GM18867 (cell line): ENCODE measurements around the gene ATP5F1D.

Source experiments
- ATAC-seq: cut with Tn5 transposase; IDR thresholded peaks from one replicate; pipeline ENCODE4 v1.9.1; 2021; ENCODE audit warnings: mild to moderate bottlenecking, moderate library complexity; ENCODE audit not compliant: unreplicated experiment

ATP5F1D gene

DNA sequence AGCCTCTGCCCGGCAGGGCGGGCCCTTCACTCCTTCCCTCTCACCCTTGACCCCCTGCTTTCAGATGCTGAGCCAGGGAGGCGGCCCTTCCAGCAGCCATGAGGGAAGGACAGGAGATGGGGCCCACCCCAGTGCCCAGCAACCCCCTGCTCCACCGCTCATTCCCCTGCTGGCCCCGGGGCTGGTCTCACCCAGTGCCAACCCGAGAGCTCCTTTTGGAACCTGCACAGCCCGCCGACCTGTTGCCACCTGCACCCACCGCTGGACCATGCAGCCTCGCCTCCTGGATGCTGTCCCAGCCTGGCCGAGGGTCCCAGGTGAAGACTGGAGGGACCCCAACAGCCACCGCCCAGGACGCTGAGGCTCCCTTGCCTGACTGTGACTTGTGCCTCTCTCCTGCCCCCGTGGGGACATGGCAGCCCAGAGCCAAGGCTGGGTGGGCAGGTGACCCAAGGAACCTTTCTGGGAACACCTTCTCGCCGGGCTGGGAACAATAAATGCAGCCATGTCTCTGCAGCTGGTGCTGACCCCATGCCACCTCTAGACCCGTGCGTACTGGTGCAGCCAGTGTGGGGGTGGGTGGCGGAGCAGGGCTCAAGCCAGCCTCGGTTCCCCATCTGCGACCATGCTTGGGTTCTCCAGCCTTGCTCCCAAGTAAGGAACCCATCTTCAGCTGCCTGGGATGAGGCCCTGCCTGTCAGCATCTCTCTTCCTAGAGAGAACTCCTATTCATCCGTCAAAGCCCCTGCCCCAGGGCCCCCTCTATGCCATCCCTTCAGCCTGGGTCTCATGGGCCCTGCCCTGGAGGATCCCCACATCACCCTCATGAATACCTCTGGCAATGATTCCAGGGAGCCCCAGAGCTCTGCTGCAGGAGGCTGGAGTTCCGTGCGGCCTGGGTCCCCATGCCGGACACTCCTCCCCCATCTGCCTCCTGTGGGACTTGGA is 37.4 kb downstream of the ATP5F1D start:
- no peak for ATAC-seq

DNA sequence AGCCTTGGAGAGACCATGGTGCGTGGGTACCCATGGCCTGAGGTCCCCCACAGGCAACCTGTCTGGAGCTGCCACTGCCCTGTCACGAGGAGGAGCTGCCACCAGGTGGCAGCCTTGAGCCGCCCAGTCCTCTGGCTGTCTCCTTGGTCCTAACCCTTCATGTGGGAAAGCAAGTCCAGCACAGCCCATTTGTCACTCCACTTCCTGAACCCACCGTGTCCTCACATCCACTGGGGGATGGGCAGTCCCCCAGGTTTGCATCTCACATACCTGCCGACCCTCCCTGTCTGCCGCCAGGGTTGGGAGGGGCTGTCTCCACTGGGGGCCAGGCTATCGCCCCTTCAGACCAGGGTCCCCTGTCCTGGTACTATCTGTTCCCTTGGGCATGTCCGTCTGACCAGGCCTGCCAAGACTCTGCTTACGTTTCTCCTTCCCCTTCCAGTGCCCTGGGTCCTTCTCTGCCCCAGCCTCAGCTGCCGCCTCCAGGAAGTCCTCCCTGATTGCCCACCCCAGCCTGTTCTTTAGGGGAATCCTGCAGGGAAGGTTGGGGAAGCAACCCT is 38.3 kb downstream of the ATP5F1D start:
- no peak for ATAC-seq

DNA sequence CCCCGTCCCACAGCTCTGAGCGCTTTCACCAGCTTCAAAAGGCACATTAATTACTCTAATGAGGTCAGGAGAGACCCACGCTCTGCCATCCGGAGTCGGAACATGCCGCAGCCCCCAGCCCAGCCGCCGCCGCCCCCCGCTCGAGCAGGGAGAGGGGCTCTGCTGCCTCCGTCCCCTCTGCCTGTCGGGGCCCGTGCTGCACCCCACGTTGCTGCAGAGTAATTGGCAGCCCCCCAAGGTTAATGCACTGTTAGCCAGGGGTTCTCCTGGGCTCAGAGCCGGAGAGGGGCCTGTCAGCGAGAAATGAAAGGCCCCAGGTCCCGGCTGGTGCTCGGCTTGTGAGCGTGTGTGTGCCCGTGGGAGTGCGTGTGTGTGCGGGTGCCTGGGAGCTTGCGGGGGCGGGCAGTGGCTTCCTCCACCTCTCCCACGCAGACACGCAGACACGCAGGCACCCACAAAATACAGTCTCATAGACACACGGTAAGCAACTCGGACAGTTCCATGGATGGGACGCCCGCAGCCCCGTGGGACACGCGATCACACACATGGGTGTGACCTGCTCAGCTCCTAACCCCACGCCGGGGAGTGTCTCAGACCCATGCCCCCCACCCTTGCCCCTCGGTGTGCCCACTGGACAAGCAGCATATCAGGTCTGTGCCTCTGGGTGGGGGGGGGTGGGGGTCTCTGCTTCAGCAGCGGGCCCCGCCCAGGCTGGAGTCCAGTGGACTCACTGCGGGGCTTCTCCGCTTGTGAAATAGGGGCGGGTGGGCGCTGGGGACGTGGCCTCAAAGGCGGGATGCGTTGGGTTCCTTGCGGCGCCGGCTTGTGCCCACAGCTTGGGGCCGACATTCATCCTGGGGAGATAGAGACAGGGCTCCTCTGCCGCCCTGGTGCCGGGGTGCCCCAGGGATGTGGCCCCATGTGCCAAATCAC is 39.4 kb downstream of the ATP5F1D start:
- ATAC-seq = no peak

DNA sequence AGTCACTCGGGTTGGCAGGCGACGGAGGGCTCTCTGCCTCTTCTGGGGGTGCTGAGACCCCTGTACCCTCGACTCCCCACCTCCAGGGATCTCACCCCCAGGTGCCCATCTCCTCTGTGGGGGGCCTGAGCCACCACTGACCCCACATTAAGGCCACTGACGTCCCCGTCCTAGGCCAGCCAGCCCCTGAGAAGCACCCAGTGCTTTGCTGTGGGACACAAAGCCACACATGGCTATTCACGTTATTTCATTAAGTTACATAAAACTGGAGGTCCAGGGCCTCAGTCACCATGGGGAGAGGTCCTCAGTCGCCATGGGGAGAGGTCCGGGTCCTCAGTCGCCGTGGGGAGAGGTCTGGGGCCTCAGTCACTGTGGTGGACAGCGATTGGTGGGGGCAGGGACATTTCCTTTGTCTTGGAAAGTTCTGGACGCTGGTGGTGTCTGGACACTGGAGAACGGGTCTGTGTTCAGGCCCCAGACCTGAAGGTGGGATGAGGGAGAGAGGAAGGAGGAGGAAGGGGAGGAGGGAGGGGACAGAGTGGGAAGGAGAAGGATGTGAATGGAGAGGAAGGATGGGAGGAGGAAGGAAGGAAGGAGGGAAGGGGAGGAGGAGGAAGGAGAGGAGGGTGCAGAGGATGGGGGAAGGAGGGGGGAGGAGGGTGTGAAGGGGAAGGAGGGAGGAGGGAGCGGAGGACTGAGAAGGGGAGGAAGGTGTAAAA is 40.2 kb downstream of the ATP5F1D start:
- ATAC-seq = no peak

DNA sequence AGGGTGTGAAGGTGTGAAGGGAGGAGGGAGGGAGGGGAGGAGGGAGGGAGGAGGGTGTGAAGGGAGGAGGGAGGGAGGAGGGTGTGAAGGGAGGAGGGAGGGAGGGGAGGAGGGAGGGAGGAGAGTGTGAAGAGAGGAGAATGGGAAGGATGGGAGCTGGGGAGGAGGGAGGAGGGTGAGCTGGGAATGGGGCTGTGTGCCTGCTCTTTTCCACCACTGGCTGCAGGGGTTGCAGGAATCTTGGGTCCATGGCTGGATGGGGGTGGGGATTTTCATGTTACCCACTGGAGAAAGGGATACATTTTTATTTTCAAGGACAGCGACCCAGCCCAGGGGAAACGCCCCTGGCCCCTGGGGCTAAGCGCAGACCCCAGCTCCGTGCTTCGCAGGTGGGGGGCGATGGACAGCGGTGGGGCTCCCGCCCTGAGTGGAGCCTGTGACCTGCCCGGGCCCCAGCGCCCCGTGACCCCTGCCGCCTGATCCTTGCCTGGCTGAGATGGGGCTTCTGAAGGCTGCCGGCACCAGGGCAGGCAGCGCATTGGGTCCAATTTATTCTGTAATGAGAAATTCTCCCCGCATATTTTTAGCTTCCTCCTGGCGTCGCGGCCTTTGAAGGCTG is 41.1 kb downstream of the ATP5F1D start:
- no peak for ATAC-seq

DNA sequence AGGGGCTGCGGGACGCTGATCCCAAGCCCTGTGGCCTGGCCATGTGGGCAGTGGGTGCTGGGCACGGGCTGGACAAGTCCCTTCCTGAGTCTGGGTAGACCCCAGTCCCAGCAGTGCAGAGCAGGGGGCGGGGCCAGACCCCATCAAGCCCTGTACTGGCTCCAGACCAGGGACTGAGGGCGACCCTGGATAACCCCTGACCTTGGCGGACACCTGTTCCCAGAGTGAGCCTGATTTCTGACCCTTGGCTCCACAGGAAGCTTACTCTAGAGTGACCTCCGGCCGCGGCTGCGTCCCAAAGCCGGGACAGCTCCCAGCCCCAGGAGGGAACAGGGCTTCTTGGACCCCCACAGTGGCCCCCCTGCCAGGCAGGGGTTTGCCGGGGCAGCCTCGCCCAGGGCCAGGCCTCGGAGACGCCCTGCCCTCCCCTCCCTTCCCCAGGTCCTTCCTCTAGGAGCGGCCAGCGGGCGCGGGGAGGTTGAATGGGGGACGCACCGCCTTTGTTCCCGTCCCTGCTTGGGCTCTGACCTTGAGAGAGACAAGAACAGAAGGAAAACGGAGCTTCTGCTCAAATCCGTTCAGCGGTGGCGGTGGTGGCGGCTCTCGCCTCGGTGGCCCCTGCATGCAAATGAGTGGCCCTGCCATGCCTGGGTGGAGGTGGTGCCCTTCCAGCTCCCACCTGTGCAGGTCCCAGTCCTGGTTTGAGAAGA is 41.8 kb downstream of the ATP5F1D start:
- no peak for ATAC-seq

DNA sequence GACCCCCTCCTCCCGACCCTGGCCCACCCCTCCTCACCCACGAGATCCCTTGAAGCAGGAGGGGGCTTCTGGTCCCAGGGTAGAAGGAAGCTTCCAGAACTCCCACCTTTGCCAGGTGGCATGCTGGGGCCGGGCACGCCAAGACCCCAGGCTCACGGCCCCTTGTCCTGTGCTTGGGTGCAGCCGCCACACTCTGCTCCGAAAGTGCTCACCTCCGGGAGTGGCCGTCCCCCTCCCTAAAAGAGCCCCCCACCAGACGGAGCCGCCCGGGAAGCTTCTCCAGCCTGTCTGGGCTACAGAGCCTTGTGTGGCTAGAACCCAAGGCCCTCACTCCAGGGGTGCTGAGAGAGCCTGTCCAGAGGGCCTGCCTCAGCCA is 42.4 kb downstream of the ATP5F1D start:
- ATAC-seq = no peak

DNA sequence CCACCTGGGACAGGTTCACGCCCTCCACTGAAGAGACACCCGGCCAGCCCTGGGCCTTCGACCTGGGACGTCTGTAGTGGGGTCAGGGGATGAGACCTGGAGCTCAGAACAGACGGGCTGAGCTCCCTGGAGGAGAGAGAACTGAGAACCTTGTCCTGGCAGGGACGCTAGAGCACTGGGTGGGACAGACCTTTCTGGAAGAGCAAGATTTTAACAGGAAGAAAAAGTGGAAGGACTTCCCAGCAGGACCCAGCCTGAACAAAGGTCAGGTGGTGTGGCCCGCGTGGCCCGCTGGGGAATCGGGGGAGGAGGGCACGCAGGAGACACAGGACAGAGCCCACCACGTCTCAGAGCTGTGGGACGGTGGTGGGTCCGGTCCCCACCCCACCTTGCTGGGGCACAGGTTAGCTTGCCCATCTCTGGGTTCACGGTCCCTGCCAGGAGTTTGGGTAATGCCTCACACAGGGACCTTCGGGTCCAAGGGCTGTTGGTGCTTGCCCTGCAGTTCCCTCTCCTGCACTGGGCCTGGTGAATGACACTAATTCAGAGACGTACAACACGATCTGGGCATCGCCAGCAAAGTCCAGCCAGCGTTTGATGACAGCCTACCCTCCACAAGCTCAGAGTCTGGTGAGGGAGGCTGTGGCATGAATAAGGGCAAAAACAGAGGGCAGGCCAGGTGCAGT is 42.9 kb downstream of the ATP5F1D start:
- no peak for ATAC-seq

DNA sequence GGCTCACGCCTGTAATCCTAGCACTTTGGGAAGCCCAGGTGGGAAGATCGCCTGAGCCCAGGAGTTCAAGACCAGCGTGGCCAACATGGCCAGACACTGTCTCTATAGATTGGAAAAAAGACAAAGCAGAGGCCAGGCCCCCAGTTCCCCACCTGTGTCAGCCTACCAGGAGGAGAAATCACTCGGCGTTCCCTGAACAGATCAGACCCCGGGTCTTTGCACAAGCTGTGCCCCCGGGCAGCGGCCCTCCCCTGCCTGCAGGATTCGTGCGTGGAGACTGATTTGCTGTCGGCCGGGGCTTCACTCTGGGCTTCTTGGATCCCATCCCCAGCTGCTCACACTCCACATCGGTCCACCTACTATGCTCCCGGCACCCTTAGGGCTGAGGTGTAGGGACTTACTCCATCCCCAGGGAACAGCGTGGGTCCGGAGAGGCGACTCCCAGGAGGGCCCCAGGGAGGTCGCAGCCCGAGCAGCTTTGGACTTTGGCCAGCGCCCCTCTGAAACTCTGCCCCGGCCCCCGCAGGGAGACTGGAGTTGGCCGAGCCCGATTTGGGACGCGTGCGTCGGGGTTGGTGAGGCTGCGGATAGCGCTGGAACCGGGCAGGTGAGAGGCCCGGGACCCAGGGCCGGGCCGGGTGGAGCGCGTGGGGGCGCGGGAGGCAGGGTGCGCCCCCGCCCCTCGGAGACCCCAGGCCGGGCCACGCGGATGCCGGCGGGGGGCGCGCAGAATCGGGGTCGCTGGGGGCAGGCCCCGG is 43.6 kb downstream of the ATP5F1D start:
- no peak for ATAC-seq

DNA sequence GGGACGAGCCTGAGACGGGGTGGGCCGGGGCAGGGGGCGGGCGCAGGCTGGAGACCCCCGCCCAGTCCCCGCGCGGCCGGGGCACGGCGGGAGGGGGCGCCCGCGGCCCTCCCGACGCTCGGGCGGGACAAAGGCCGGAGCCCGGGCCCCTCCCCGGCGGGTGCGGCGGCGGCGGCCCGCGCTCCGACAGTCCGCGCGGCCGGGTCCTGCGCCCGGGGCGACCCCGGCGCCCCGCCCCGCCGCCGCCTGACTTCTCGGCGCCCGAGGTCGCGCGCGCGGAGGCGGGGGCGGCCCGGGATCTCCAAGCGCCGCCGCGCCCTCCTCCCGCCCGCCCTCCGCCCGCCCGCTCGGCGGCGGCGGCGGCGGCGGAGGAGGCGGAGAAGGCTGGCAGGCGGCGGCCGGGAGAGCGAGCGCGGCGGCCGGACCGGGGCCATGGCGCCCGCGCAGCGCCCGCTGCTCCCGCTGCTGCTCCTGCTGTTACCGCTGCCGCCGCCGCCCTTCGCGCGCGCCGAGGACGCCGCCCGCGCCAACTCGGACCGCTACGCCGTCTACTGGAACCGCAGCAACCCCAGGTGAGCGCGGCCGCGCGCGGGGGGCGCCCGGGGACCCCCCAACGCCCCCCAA is 44.3 kb downstream of the ATP5F1D start, which contains the start of gene EFNA2:
Gene EFNA2, plus strand, starts transcription at position 137 of the 624 bp plus-strand sequence. Its CDS starts 296 bp downstream, at position 433.
- no peak for ATAC-seq

DNA sequence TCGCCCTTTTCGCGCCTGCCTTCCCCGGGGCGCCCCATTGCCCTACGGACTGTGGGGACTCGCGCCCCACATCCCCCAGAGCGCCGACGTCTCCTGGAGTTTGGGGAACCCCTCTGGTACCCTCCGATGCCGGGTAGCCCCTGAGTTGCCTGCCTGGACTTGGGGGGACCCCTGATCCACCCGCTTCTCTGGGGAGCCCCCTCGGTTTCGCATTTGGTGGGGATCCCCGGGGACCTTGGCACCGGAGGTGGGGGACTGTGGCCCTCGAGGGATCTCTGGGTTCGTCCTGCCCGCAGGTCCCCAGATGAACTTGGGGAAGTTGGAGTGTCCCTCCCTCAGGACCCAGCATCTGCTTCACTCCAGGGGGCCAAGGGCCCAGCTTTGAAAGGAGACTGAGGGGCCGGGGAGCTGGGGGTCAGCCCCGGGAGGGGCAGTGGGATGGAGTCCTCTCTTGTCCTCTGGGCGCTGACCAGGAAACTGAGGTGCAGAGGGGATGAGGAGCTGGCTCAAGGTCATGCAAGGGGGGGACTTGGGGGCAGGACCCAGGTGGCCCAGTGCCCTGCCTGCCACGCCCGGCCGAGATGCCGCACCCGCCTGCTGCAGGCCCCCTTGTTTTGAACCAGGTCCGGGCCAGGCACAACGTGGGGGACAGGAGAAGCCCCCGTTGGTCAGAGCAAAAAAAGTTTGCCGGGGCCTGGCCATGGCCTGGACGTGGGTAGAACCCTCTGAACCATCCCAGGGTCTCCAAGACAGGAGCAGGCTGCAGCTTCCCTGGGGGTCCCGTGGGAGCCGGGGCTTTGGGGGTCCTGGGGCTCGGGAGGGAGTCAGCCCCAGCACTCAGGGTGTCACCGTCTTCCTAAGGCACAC is 45.2 kb downstream of the ATP5F1D start:
- ATAC-seq = no peak

DNA sequence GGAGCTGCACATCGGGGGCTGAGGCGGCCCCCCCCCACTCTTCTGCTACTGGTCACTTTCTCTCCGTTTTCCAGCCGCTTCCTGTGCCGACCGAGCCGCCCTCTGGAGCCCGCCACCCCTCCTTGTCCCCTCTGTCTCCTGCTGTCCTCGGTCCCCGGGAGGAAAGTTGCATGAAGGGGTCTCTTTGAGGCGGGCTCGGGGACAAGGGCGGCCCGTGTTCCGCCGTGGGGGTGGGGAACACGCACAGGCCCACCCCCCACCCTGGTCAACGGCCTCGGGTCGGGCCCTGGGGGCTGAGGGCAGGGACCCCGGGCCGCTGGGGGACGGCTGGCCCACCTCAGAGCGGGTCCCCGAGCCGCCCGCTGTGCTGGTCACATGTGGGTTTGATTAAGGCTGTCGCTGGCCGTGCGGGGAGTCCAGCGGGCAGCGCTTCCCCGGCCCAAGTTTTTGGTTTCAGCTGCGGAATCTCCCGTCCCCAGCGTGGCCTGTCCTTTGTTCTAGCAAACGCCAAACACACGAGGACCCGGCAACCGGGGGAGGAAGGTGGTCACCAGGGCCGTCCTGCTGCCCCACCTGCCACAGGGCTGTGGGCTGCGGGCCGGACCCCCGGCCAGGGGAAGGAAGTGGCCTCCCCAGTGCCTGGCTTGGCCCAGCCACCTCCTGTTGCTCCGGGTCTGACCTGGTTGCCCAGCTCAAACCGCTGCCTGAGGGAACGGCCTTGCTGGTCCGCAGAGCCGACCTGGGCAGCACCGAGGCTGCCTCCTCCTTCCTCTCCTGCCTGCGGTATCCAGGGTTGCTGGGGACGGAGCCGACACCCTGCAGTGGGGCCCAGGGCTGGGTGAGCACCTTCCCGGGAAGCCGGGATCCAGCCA is 46.0 kb downstream of the ATP5F1D start:
- no peak for ATAC-seq

DNA sequence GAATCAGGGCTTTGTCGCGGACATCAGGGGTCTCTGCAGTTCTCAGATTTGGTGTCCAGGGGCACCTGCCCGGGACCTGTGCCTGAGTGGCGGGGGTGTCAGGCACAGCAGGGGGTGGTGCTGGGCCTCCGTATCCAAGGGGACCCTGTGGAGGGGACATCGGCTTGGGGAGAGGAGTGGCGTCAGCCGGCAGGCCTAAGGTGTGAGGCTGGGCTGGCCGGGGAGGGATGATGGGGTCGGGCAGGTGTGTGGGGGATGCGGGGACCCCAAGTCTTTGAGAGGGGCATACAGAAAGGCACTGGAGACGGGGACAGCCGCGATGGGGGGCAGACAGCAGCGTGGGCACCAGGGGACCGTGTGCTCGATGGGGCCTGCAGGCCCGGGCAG is 46.7 kb downstream of the ATP5F1D start:
- no peak for ATAC-seq

DNA sequence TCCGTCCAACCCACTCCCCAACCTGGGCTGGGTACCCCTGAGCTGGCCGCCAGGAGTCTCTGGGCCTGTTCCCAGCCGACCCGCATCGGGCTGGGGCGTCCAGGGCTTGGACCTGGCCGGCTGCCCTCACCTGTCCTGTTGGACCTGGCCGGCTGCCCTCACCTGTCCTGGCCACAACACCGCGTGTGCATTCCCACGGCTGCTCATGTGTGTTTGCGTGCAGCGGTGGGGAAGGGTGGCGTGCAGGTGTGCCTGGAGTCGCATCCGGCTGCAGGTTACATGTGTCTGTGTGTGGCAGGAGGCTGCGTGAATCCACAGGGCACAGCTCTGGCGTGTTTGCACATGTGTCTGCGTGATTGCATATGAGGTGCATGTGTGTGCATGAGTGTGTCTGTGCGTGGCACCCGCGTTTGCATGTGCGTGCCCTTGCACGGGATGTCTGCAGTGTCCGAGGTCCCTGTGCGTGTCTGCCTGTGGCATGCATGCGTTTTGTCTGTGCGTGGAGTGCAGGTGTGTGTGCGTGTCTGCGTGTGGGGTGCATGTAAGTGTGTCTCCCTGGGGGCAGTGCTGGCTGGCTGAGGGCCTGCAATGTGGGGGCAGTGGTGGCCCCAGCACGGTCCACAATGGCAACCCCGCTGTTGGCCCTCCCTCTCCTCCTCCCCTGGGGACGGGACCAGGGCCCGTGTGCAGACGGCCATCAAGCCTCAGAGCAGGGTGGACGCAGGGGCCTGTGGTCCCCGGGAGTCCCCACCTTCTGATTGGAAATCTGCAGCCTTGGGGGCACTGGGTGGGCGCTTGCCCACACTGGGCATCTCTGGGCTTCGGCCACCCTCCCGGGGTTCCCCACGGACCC is 47.5 kb downstream of the ATP5F1D start:
- no peak for ATAC-seq

DNA sequence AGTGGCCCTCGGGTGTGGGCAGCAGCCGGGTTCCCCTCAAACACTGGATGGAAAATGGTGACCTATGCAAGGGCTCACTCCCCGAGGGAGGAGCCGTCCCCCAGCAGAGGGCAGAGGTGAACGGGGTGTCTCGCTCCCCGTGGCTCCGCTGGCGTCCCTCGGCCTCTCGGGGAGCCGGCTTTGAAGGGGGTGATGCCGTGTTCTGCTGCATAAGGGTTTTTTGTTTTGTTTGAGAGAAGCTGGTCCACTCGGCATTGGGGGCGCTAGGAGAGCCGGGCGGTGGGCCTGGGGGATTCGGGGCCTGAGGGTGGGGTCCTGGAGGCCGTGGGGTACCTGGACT is 48.1 kb downstream of the ATP5F1D start:
- no peak for ATAC-seq
